ENCODE measurements around the gene BRWD1.

The BRWD1 gene

DNA sequence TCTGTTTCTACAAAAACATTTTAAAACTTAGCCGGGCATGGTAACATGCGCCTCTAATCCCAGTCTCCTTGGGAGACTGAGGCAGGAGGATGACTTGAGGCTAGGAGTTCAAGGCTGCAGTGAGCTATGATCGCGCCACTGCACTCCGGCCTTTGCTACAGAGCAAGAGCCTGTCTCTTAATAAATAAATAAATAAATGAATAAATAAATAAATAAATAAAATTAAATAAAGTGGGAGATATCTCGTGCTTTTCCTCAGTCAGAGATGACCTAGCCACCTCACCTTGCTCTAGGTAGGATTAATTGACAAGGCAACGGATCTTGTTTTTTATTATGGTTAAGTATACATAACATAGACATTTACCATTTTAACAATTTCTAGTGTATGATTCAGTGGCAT, 14.3 kb upstream of the BRWD1 start:
- DNase-seq (ENCODE audit: low read depth), result no peak

DNA sequence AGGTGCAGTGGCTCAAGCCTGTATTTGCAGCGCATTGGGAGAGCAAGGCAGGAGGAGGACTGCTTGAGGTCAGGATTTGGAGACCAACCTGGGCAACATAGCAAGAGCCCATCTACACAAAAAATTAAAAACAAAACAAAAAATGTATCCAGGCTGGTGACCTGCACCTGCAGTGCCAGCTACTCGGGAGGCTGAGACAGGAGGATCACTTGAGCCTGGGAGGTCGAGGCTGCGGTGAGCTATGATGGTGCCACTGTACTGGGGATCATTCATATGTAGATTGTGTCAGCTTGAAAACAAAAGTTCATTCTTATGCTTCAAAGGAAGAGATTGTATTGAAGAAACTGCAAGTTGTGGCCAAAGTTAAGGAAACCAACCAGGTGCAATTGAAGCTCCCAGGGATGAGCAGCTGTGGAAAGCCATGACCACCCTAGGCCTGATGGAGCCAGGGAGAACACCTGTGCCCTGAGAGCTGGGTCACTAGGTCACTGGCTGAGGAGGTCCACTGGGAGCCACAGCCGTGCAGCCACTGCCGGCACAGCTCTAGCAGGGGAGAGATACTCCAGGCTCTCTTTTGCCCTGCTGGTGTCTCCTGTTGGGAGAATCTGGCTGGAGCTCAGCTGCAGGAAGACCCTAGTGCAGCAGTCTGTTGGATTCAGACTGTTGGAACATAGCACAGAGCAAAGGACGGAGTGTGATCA, 13.3 kb upstream of the BRWD1 start:
- no peak for DNase-seq (ENCODE audit: low read depth)

DNA sequence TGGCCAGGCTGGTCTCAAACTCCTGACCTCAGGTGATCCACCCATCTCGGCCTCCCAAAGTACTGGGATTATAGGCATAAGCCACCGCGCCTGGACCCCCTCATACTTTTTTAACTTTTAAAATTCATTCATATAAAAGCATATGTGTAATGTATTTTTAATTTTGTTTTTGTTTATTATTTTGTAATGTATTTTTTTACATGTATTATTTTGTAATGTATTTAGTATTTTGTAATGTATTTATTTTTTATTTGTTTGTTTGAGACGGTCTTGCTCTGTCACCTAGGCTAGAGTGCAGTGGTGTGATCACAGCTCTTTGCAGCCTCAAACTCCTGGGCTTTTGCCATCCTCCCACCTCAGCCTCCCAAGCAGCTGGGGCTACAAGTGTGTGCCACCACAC, 12.0 kb upstream of the BRWD1 start:
- DNase-seq (ENCODE audit: low read depth), result no peak

DNA sequence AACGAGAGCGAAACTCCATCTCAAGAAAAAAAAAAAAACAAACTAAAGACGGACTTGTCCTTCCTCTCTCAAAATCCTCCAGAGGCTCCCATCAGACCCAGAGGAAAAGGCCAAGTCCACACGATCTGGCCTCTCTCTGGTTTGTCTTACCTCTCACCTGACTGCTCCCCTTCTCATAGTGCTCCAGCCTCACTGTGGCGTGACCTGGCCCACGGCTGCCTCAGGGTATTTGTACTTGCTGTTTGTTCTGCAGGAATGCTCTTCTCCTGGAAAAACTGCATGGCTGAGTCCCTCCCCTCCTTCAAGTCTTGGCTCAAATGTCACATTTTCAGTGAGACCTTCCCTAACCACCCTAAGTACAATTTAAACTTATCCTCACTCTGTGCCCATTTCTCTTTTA, 8.0 kb upstream of the BRWD1 start:
- DNase-seq (ENCODE audit: low read depth), result no peak

DNA sequence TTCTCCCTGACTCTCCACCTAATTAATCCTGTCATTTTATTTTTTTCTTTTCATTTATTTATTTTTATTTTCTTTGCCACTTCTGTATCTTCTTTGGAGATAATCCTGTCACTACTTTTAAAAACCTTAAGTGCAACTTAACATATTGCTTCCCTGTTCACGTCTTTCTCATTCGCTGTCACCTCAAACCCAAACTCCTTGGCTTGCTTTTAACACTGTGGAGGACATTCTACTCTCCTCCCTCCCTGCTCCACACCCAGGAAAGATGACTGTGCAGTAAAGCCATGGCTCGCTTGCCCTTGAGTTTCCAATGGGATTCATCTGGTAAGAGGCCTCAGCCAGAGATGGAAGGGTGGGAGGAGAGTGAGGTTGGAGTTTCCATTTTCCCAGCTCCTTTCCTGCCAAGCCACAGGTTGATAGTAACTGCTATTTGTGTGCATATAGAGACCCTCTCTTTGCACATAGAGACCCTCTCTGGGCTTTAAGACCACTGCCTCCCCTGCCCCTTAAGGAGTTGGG, 6.4 kb upstream of the BRWD1 start:
- no peak for DNase-seq (ENCODE audit: low read depth)

DNA sequence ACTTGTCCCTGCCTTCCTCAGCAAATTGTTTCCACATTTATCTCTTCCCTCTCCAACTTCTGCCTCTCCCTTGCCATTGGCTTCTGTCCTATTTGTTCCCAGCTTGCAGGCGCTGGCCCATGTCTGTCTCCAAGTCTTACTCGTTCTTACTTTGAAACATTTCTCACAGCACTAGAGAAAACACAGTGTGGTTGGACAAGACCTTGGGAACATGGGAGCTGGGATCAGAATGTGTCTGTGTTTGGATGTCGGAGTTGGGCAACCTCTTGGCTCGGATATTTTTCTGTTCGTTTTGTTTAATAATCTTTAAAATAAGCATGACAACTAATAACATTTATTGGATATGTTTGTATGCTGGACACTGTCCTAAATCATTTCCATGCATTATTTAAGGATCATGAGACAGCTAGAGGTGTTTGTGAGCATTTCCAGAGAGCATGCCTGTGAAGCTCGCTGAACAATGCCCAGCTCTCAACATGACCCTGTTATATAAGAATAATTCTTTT, 5.9 kb upstream of the BRWD1 start:
- no peak for DNase-seq (ENCODE audit: low read depth)

DNA sequence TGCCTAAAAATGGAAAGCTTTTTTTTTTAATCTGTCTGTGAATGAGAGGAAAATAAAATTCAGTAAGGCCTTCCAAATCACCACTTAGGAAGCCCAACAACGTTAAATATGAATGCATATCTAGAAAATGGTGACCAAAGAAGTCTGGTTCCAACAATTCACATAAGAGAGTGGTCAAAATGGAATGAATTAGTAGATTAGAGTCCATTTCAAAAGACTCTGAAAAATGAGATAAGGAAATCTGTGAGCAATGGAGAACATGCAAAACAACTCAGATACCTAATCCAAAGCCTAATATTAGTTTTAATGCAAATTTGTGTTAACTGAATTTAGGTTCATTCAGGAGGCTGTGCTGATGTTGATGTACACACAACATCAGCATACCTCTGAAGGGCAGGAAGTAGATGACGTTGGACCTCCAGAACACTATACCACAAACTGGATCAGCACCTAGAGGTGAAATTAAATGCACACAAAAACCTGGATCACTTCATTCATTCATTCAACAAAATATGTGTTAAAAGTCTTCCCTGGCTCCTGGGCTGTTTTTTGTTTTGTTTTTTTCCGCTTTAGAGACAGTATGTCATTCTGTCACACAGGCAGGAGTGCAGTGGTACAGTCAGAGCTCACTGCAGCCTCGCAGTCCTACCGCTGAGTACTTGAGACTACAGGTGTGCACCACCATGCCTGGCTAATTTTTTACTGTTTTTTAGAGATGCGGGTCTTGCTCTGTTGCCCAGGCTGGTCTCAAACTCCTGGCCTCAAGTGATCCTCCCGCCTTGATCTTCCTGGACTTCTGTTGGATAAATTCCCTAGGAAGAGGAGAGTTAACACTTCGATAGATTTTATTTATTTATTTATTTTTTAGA, 4.9 kb upstream of the BRWD1 start:
- no peak for DNase-seq (ENCODE audit: low read depth)

DNA sequence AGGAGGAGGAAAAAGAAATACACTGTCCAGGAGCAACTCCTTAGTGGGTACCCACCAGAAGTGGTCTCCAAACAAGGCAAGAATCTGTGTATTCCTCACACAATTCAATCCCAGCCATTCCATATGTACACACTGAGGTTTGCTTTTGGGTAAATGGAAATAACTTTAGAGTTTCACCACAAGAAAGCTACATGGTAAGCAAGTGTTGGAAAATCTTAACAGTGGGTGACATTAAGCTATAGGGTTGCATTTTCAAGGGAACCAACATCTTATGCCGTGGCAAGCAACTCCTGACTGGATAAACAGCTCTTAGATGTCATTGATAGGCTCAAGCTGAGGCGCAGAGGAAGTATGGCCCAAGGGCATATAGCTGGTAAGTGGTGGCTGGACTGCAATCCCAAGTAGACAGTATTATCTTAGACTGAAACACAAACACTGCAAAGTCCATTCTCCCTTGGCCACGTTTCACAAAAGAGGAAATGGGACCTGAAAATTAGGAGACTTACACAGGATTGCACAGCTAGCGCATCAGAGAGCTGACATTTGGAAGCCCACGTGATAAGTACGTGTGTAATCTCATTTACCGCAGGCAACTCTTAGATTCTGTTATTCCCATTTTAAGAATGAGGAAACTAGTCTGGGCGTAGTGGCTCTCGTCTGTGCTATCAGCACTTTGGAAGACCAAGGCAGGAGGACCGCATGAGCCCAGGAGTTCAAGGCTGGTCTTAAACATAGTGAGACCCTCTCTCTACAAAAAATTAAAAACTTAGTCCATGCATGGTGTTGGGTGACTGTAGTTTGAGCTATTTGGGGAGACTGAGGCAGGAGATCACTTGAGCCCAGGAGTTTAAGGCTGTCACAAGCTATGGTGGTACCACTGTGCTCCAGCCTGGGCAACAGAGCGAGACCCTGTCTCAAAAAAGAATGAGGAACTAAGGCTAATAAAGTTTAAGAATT, 4.0 kb upstream of the BRWD1 start:
- no peak for DNase-seq (ENCODE audit: low read depth)

DNA sequence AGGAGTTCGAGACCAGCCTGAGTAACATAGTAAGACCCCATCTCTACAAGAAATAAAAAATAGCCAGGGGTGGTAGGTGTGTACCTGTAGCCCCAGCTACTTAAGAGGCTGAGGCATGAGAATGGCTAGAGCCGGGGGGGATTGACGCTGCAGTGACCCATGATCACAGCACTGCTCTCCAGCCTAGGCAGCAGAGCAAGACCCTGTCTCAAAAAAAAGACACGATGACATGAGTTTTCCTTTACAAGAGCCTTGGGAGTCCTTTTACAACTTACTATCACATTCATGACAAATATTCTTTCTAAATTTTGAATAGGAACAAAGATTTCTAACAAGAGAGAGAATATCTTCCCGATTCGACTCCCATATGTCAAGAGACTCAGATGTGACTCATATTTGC, 3.3 kb upstream of the BRWD1 start:
- DNase-seq (ENCODE audit: low read depth), result no peak

DNA sequence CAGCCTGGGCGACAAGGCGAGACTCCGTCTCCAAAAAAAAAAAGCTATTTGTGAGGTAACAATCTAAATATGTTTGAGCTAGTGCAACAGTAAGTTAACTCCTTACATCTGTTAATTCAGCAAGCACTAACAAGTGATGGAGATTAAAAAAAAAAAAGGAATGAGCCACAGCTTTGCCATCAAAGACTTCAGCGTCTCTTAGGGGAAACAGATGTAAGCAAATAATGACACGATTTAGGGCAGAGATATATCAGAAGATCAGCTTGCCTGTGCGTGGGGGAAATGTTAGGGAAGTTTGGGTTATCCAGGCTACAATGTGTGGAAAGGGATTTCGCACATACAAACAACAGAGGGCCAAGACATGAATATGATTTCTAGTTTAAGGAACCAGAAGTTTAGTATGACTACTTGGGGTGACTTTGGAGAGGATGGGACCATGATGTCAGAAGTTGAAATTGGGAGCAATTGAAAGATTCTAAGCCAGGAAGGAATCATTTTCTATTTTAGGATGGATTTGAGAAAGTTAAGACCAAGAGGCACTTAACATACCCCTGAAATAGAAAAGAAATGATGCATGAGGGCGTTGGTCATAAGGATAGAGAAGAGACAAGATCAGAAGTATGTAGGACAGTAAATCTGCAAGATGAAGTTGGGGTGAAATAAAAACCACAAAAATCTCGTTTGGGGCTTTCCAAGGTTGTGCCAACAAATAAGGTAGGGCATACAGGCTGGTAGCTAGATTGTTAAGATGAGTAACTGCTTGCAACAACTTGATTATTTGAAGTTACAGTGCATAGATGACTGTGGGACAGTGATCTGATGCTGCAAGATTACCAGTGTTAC, 2.4 kb upstream of the BRWD1 start:
- no peak for DNase-seq (ENCODE audit: low read depth)

DNA sequence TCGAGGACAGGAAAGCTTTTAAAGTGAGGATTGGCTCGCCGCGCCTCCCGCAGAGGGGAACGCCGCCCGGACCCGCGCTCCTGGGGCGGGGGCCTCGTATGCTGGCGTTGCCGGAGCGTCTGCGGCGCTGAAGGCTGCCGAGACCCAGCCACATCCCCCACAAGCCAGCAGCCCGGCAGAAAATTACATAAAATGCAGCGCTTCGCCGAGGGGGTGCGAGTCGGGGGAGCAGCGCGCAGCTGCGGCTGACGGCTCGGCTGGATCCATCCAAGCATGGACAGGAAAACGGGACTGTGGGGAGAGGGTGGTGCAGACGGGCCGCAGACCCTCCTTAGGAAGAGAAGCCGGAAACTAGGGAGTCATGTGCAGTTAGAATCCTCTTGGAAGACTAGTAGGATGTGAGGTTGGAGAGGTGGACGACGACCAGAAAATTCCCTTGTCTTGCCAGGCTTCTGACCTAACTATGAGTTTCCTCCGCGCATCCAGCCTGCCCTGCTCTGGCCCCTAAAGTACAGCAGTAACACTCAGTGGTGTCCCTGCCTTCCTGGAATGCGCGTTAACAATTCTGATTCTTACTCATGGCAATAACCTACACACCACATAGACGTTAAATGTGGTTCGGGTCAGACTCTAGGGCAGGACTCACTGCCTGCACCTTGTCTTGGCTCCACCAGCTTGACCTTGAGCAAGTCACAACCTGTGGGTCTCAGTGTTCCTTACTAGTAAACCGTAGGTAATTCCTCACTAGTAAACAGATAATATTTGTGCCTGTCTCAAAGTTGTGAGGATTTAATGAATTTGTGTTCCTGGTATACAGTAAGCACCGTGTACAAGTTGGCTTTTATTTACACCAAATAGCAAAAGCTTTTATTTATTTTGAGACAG, 953 bp upstream of the BRWD1 start:
- peak; percentile 18 for DNase-seq (ENCODE audit: low read depth)

DNA sequence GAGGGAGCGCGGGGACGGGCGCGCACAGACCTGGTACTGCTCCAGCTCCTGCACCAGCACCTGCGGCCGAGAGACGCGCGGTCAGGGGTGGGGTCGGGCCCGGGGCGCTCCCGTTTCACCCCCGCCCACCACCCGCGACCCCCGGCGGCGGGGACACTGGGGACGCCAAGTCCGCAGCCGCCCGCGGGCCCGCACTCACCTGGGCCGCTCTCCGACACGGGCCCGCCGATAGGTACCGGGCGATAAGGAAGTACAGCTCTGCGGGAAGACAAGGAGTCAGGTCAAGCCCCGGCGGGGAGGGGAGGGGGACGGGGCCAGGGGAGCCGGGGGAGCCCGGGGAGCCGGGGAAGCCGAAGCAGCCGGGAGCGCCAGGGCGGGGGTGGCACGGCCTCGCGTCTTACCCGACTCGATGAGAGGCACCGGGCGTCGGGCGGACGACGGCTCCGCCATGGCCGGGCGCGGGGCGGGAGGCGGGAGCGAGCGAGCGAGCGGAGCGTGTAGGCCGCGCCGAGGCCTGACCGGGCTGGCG, 326 bp downstream of the BRWD1 start:
- no peak for DNase-seq (ENCODE audit: low read depth)

DNA sequence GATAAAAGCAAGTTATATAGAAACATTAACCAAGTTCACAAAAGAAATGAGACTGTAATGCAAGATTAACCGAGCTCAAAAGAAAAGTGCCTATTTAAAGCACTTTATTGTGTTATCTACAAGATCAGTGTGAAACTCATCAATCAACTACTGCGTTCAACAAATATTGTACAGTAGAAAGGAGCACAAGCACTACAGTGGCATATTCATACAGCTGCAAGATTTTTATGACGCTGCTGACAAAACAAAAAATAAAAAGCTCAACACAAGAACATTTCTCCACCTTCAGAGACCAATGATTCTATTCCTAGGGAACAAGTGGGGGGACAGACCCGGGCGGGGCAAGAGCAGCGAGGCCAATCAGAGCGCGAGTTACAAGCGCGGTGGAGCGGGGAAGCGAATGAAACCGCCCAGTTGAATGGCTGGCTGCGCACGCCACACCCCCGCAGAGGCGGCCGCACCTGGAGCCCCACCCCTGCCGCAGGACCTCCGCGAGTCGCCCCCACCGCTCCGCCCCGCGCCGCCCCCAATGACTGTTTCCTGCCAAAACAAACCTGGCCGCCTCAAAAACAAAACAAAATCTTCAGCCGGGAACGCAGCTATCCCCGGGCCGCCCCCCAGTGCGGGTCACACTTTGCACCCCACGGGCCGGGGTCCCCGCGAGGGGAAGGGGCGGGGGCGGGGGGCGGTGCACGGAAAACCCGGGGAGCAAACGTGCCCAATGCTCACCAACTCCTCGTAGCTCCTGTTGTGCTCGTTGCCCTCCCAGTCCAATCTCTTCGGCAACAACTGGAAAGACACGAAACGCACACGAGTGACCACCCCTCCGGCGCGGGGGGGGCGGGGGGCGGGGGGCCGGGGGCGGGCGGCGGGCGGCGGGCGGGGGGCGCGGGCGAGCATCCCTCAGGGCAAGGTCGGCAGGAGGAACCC, 1.1 kb downstream of the BRWD1 start:
- peak; percentile 91 for DNase-seq (ENCODE audit: low read depth)

DNA sequence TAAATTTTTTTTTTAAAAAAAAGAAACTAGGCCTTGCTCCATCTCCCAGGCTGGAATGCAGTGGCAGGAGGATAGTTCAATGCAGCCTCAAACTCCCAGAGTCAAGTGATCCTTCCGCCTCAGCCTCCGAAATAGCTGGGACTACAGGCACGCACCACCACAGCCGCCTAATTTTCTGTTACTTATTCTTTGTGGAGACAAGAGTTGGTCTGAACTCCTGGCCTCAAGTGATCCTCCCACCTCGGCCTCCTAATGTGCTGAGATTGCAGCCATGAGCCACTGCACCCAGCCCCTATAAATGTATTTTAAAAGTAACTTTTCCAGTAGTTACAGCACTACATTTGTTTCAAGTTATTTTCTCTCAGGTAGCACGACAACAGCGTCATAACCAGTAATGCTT, 2.3 kb downstream of the BRWD1 start:
- DNase-seq (ENCODE audit: low read depth), result no peak

DNA sequence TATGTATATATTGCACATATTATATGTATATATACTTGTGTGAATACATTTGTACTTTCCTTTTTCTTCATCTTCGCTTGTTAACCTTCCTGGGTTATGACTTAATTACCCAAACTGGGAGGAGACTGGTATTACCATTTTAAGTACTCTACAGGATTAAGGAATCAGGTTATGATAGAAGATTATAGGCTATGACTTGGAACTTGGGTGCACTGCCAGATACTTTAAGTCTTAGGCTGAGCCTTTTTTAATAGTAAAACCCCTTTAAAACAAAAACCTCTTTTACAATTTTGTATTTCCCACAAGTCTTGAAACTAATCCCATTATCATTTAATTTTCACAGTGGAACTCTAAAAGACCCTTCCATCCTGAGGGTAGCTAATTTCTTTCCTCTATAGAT, 6.0 kb downstream of the BRWD1 start:
- DNase-seq (ENCODE audit: low read depth), result no peak

DNA sequence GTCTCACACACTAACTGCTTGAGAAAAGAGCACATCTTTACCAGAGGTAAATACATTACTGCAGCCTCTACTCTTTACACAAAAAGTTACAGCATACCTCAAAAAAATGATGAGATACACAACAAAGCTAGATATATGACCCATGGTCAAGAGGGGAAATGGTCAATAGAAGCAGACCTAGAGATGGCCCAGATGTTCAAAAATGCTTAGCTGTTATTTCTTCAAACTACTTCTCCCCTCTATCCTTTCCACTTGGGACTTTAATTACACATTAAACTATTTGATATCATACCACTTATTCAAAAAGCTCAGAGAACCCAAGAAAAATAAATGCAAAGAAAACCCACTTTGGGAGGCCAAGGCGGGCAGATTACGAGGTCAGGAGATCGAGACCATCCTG, 12.8 kb downstream of the BRWD1 start:
- DNase-seq (ENCODE audit: low read depth), result no peak

DNA sequence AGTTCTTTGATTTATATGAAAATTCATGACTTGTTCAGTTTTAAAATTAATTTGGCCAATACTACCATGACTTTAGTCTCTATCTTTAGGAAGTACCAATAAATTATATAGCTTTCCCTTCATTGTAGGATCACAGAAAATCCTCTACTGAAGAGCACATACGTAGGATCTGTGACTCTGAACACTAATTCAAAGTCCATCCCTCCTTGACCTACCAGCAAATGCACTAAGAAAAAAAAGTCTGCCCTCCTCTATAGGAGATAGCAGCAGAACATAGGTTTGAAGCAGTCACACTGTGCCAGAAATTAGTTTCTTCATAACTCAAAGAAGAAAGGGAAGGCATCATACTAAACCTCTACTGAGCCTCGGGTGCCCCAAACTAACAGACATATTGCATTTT, 16.5 kb downstream of the BRWD1 start:
- DNase-seq (ENCODE audit: low read depth), result no peak

DNA sequence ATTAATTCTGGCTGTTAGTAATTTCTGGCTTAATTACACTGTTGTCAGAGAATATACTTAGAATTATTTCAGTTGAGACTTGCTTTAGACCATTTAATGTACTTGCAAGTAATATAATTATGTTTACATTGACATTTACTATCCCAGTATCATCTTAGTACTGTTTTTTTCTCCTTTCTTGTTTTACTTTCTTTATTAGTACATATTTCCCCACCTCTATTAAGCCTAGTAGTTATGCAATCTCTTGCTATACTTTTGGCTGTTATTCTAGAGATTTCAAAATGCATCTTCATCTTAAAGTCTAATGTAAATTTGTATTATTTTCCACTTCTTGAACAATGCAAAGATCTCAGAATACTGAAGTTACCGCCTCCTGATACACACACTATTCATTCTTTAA, 24.4 kb downstream of the BRWD1 start:
- no peak for DNase-seq (ENCODE audit: low read depth)

DNA sequence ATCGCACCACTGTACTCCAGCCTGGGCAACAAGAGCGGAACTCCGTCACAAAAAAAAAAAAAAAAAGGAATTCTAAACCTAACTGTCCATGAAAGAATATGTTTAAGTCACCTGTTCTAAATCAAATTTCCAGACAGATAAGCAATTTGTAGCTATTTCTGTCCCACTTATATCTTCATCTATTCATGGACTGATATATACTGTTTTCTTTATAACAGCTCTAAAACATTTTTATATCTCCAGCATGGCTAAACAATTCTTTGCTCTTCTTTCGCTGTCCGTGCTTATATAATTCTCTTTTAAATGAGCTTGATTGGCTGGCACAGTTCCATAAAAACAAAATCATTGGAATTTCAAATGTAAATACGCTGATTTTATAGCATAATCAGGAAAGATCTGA, 30.5 kb downstream of the BRWD1 start:
- DNase-seq (ENCODE audit: low read depth), result no peak

All from stimulated activated CD4-positive, alpha-beta T cell treated with anti-CD3 and anti-CD28 coated beads, Interleukin-2, amount 100 ng/mL, for 4 hours (primary cell).